AG20443 (cell line): ENCODE results near the gene VAV2.
"Not testable (repeated sequence)": the region's sequence is repeated elsewhere in the genome, so short reads cannot be mapped to it uniquely, and the experiment has no call there.

Source experiments
- DNase-seq: peaks from one replicate; pipeline ENCODE4 v3.0.0; 2012; ENCODE audit warnings: low spot score, mixed read lengths

Gene VAV2

DNA sequence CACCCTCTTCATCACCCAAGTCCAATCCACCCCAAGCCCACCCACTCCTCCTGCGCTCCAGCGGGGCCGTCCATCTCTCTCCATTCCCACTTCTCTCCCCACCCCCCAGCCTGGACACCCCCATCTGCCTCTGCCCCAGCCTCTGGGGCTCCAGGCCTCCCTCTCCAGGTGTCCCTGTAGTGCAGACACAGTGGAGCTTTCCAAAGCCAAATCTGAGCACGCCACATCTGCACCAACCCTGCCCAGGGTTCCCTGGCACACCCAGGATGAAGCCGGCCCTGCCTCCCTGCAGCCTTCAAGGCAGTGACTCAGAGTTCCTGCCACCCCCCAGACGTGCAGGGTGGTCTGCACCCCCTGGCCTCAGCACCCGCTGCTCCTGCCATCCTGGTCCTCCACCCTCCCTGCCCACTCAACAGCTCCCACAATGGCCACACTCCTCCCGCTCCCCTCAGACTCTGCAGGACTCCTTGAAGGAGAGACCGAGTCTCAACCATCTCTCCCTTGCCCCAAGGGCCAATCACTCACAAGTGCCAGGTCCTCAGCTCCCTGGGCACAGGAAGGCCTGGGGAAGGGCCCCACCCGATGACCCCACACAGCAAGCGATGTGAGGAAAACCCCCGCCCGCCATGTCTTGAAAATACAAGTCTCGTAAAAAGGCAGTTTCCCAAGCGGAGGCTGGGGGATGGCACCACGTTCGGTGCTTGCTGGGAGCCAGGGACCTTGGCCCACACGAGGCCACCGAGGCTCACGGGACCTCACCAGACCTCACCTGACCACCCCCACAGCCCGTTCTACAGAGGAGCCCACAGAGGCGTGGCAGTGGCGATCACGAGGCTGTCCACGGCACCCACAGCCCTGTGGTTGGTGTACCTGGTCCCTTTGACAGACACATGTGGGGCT, 22.2 kb downstream of the VAV2 start:
- DNase-seq = no peak

DNA sequence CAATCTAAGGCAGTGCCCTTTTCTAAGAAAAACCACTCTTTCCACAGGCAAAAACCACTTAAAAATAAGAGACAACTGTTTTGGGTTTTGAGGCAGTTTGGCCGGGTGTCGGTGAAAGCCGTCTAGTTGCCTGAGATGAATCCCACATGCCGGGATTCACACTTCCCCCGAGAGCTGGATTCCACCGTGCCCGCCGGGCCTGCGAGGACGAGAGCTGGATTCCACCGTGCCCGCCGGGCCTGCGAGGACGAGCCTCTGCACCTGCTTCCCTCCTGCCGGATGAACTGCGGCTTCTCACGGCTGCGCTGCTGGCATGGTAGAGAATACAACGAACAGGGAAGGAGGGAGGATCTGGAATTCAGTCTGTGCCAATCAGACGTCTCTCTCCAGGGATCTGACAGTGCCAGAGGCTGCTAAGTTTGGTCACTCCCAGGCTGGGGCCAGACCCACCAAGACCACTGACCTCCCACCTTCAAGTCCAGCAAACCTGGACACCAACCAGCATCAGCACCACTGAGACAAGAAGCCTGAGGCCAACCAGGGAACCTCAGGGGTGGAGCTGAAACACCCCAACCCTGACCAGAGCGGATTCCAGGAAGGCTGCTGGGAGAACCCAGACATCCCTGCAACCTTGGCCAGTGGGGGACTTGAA, 23.0 kb downstream of the VAV2 start:
- DNase-seq = no peak

- DNase-seq = no peak
Observed at GRCh38 chr9:133968428-133968827, 23.7 kb downstream of the VAV2 start.

GRCh38 chr9:133967024-133967741, 24.9 kb downstream of the VAV2 start:
- DNase-seq = no peak

GRCh38 chr9:133964463-133964862, 27.7 kb downstream of the VAV2 start:
- no peak for DNase-seq

DNA sequence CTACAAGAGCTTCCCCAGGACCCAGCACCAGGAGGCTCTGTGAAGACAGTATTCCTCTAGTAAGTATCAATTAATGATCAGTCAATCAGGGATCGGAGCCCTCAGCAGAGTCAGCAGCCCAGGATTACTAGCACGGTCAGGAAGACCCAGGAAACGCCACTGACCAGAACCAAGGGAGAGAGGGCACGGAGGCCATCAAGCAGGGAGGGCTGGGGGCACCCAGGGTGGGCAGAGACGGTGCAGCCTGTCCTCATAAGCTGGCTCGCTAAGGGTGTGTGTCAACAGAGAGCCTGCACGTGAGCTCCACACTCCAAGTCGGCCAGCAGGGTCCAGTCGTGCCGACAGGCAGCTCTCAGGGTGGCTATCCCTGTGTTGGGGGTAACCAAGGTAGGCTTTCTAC, 29.0 kb downstream of the VAV2 start:
- no peak for DNase-seq

- DNase-seq = no peak
Observed at GRCh38 chr9:133962341-133962740, 29.8 kb downstream of the VAV2 start.

DNA sequence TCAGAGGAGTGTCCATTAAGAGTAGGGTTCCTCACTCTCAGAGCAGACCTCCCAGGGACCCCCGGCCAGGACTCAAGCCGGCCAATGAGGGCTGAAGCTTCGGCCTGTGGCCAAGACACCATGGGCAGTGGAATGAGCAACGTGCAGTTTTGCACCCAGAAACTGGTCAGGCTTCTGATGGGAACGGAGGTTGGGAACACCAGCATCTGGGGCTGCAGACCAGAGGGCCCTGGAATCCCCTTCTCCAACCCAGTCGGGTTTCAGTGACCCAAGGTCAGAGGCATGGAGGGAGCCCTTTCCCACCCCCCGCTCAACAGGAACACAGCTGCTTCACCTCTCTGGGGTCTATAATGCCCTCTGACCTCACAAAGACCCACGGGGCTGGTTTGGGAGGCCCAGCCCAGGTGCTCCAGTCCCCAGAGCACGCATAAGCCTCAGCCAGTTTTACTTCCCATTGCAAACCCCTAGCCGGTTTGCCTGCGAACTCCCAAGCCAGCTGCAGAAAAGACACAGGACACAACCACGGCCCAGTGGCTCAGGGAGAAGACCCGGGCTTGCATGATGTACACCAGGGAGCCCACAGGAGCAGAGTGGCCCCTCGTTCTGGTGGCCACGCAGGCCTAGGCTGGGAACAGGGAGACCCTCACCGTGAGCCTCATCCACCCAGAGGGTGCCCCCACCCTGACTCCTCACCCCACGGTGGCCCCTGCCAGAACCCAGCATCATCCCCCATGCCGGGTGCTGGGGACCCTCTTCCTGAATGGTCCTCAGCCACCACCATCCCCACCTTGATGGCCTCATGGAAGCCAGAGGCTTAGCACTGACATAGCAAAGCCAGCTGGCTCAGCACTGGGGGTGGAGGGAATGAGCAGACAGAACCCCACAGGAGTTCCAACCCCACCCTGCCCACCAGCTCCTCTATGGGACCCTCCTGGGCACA, 30.6 kb downstream of the VAV2 start:
- DNase-seq = no peak

GRCh38 chr9:133960568-133961129, 31.5 kb downstream of the VAV2 start:
- peak; percentile 45 for DNase-seq

DNA sequence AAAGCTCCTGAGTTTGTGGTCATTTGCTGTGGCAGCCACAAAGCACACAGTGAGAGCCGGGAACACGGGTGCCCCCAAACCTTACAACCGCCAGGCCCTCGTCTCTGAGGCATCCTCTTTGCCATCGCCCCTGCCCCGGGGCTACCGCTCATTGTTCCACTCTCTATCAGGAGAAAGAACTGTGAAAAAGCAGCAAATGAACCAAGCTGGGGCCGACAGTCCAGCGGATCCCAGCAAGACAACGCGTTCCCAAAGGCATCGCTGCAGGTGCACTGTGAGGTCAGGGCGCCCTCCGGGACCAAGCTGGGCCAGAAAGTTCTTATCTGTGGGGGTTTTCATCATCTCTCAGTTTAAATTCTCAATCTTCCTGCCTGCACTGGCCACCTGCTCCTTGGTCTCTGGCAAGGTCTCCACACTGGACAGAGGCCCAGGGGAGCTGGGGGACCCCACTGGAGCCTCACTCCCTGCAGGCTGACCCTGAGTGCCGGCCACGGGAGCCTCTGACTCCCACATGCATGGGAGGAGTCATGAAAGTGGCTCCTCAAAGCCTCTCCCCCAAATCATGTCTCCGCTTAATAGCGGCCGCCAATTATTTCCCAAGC, 32.1 kb downstream of the VAV2 start:
- DNase-seq = no peak

DNA sequence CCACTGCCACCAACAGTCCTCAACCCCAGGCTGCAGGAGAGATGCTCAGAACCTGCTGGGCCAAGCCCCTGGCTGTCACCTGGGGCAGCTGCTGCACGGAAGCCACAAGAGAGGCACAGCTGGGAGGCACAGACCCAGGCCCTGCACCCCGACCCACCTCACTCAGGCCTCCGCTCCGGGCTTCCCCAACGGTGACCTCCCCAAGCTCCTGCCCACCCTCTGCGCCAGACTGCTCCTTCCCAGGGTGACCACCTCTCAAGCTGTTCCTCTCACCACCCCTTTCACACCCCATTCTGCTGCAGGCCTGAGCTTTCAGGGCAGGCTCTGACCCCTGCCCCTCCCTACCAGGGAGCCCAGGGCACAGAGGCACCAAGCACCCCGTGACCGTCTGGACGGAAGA, 33.0 kb downstream of the VAV2 start:
- DNase-seq = no peak

DNA sequence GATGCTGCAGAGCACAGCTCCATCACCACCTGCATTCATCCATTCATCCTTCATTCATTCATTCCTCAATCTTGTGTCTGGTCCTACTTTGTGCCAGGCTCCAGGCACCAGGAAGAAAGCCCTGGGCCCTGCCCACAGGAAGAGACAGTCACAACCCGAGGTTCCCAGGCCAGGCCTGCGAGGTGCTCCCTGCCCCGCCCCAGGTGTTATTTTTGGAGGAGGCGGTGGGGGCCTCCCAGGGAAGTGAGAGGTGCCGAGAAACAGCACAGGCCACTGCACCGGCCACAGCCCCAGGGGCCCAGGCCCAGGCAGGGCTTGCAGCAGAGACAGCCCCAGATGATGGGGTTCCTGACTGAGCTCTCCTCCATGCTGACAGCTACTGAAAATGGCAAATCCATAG, 33.4 kb downstream of the VAV2 start:
- DNase-seq = no peak

DNA sequence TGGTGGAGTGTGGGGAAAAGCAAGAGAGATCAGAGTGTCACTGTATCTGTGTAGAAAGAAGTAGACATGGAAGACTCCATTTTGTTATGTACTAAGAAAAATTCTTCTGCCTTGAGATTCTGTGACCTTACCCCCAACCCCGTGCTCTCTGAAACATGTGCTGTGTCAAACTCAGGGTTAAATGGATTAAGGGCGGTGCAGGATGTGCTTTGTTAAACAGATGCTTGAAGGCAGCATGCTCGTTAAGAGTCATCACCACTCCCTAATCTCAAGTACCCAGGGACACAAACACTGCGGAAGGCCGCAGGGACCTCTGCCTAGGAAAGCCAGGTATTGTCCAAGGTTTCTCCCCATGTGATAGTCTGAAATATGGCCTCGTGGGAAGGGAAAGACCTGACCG, 34.4 kb downstream of the VAV2 start:
- DNase-seq = not testable (repeated sequence)

DNA sequence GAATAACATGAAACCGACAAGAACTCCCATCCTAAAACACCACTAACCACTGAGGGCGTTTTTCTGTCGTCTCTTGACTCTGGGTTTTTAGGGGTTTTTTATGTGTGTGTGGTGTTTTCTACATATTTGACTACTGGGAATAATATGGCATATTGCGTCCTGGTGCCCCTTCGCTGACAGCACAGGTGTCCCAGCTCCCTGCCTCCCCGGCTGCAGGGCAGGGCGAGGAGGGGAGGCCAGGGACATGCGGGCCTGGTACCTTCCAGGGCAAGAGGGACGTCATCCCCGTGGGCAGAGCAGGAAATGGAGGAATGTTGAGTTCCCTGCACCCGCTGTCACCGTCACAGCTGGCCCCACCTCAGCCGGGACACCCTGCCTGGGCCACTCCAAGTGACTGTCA, 34.8 kb downstream of the VAV2 start:
- no peak for DNase-seq

DNA sequence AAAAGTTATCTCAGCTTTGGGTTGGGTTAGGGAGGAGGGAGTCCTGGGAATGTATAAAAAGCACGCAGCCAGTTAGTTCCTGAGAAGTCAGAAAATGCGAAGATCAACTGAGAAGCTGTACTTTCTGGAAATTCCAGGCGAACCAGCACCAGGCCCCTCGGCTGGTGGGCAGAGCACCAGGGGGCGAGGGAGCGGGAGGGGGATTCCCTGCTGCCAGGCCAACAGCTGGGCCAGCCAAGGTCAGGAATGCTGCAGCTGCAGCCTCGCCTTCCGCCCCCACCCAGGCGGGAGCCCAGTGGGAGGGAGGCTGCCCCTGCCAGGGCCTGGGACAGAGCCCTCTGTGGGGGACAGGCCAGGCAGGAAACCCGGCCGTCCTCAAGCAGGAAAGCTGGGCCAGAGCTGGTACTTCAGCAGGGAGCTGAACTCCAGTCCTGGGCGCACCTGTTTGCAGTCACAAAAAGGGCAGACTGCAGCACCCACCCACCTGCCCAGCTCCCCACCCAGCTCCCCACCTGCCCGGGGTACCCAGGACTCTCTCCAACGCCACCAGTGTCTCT, 35.5 kb downstream of the VAV2 start:
- peak; percentile 74 for DNase-seq

DNA sequence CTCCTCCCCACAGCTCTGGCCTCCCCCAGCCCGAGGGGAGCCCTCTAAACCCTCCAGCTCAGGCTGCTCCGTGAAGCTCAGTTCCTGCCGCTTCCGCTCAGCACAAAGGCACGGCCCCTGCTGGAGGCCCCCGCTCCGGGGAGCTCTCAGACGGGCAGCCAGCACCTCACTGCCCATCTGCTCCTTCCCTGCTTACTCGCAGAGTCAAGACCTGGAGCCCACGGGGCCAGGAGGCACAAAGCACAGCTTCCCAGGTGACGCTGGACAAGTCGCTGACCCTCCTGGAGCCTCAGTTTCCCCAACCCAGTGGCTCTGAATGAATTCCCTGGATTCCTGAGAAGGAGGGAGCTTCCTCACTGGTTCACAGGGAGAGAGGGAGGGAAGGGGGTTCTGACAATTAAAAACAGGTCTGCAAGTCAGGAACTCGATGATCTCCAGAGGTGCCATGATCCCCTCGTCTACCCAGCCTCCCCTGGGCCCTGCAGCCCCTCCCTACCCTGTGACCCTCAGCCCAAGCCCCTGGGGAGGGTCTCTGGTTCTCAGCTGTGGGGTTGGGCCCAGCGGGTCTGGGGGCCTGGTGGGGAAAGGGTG, 36.2 kb downstream of the VAV2 start:
- DNase-seq = peak; percentile 56

DNA sequence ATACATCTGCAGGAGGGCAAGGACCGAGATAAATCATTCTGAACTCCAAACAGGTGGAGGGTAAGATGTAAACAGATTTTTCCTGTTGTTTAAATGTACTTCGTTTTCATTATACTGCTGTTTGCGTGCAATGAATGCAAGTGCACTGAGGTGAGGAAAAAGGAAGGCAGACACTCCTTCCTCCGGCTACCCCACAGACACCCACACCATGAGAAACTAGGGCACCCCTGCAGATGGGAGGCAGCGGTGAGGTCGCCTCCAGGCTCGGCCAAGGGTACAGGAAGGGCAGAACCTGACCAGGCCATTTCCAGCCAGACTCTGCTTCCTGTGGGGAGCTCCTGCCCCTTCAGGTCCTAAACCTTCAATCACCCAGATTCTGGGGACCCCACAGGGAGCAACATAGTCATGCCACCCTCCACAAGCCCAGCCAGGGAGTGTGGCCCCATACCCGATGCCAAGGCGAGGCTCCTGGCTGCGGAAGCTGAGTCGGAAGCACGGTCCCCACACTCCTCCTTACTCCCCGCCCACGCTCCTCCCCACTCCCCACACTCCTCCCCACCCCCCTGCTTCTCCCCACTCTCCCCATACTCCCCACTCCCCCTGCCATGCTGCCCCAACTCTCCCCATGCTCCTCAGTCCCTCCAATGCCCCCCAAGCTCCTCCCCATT, 37.1 kb downstream of the VAV2 start:
- DNase-seq = no peak

- DNase-seq = no peak
Observed at GRCh38 chr9:133953976-133954709, 38.0 kb downstream of the VAV2 start.

DNA sequence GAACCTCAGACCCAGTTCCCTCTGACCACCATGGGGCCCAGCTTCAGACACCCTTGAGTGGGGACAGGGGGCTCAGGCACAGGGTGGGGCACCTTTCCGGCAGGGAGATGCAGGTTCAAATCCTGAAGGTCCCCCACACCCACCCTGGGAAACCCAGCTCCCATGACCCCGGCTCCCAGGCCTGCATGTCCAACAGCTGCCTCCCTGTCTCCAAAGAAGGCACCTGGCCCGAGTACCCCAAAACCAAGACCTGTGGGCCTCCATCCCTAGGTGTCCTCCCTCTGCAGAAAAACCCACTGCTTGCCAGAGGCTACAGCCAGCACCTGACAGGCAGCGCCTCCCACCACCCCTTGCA, 38.5 kb downstream of the VAV2 start:
- DNase-seq = no peak
